GM19023 (cell line): Measurements from ENCODE around the gene DAP.
"Not testable (repeated sequence)": the region's sequence is repeated elsewhere in the genome, so short reads cannot be mapped to it uniquely, and the experiment has no call there.

Source experiments
- ATAC-seq: cut with Tn5 transposase; IDR thresholded peaks from one replicate; pipeline ENCODE4 v1.9.1; 2021; ENCODE audit warnings: mild to moderate bottlenecking, moderate library complexity; ENCODE audit not compliant: unreplicated experiment

The DAP gene

DNA sequence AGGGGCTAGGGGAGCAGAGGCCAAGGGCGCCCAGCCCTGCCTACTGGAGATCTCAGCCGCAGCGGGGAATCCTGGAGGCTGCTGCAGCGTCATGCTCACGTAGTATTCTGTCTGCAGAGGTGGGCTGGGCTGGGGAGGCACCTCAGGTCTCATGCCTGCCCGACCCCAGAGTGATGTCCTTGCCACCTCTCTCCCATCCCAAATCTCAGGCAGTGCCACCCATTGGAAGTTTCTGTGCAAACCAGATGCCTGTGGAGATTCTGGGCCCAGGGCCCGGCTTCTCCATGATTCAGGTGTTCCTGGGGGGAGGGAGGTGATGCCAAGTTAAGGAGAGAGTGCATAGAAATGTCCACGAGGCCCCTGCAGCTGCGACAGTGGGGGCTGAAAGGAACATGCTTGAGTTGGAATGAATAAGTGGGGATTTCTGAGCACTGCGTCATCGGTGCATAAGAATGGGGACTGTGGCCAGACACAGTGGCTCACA, 125.1 kb downstream of the DAP start:
- peak; percentile 4 for ATAC-seq

DNA sequence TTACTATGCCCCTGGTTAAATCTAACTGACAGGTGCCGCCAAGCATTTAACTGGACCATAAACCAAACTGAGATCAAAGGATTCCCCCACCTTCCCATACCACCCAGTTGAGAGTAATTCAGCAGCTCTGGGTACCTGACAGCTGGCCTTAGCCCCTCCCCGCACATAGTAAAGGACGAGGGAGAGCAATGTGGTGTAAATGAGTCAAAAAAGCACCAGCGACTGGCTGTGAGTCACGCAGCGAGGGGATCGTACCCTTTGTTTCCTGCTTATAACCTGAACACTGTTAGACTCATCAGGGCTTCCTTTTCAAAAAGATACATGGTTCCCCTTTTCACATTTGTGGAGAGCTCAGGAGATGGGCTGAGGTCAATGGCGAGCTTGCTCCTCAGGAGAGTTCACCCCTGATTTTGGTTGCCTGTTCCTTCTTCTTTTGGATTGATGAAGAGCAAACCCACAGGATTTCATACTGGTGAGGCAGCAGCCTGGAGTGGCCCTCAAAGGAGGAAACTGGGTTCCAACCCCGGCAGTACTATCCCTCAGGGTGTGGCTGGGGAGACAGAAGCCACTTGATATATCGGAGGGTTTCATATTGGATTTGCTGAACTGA, 125.7 kb downstream of the DAP start:
- ATAC-seq, result peak; percentile 57

DNA sequence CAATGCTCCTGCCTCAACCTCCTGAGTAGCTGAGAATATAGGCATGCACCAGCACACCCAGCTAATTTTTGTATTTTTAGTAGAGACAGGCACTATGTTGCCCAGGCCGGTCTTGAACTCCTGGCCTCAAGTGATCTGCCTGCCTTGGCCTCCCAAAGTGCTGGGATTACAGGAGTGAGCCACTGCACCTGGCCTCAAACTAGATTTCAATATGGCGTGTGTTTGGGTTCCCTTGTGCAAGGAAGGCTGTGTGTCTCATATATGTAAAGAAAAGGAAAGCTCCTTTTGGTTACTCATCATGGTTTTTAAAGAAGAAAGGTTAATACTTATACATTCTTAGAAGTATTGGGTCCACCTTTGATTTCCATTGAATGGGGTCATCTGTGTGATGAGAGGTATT, 126.5 kb downstream of the DAP start:
- ATAC-seq, result no peak

DNA sequence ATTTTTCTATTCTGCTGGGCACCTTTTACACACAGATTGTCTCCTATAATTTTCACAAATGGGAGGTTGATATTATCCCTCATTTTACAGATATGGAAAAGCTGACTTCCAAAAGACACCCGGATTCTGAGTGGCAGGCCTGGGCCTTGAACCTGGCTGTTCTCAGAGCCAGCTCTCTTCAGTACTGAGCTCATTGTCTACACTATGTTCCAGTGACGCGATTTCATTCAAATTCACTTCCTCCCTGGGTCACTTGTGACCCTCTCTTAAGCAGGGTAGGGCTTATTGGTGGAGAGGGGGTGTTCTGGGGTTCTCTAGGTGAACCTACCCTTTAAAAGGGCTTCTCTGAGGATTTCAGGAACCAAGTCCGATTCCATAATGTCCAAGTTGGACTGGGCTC, 127.0 kb downstream of the DAP start:
- ATAC-seq, result no peak

DNA sequence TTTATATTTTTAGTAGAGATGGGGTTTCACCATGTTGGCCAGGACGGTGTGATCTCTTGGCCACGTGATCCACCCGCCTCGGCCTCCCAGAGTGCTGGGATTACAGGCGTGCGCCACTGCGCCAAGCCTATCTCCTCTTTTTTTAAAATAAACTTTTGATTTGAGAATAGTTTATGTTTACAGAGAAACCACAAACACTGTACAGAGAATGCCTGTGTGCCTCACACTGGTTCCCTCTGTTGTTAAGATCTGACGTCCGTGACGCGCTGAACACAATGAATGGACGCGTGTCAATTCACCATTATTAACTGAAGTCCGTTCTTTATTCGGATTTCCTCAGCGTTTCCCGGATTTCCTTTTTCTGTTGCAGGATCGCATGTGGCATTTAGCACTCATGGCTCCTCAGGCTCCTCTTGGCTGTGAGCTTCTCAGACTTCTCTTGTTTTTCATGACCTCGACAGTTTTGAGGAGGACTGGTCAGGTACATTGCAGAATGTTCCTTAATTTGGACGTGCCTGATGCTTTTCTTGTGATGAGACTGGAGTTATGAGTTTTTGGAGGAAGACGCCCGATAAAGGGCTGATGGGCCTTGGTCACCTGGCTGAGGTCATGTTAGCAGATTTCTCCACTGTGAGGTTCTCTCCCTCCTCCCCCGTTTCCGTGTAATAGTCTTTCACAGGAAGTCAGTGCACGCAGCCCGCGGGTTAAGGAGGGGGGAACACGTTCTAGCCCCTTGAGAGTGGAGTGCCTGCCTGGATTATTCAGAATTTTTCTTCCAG, 127.6 kb downstream of the DAP start:
- ATAC-seq, result no peak

DNA sequence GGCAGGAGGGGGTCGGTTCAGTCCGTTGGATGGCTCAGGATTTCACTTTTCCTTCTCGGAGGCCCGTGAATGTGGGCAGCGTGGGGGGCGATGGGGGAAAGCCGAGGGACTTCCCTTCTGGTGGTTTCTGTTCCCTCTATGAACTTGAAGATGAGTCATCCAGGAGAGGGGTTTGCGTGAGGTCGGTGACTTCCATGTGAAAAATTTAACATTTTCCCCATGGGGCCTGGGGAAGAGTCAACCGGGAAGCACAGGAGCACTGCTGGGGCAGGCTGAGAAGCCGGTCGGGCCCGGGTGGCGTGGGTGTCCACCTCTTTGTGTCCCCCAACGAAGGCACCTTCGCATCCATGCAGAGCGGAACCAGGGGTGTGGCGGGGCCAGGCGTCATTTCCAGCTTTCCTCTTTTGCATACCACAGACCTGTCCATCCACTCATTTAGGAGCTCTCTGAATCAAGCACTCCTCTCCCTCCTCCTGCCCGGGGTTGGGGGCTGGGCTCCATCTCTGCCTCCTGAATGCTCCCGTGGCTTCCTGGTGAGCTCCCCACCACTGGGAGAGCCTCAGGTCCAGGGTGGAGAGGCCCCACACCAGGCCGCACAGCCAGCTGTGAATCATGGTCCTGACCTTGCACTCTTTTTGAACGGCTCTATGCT, 128.8 kb downstream of the DAP start:
- peak; percentile 43 for ATAC-seq

DNA sequence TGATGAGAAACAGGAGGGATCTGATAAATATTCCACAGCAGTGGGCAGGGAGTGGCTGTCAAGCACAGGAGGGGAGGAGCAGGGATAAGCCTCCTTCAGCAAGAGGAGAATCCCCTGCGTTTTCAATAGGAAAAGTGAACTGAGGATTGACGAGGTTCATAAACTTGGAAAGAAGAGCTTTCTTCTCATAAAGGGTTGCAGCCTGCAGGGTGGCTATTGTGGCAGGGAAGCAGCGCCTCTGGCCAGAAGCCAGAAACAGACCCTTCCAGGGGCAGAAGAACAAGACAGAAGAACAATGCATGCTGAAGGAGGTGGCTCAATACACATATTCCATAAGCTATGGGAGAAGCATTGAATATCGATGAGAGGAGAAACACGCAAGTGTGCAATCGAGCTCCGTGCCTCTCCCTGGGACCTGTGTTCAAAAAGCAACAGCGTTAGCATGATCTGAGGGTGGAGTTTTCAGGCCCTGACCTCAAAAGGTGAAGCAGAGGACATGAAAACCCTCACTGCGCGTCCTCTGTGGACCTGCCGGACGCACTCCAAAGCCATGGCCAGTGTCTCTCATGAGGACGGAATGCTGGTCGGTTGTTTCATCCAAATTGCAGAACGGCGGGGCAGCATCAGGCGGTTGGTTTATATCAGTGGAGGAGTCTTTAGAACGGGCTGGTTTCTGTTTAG, 129.6 kb downstream of the DAP start:
- ATAC-seq, result peak; percentile 4

DNA sequence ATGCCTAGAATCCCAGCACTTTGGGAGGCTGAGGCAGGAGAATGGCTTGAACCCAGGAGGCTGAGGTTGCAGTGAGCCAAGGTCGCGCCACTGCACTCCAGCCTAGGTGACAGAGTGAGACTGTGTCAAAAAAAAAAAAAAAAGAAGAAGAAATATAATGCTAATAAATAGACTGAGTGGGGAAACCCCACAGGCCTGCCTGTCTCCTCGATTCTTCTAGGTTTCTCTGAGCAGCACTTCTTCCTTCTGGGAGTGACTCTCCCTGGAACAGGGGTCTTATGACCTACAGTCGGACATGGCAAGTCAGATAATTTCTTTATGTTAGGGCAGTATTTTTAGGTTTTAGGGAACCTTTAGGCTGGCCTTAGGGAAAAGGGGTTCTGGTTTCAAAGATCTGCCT, 130.3 kb downstream of the DAP start:
- ATAC-seq, result not testable (repeated sequence)

DNA sequence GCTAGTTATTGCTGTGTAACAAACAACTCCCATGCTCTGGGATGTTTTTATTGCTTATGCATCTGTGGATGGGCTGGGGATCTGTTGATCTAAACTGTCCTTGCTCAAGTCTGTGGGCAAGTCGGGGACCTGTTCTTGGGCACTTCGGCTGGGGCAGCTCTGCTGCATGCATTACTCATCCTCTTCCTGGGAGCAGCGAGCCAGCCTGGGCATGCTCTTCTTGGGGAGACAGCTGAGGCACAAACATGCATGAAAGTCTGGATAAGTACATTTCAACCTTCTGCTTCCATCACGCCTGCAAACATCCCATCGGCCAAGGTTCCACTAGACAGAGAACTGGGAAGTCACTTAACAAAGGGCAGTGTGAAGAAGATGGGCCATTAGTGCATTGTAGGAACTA, 130.9 kb downstream of the DAP start:
- no peak for ATAC-seq

DNA sequence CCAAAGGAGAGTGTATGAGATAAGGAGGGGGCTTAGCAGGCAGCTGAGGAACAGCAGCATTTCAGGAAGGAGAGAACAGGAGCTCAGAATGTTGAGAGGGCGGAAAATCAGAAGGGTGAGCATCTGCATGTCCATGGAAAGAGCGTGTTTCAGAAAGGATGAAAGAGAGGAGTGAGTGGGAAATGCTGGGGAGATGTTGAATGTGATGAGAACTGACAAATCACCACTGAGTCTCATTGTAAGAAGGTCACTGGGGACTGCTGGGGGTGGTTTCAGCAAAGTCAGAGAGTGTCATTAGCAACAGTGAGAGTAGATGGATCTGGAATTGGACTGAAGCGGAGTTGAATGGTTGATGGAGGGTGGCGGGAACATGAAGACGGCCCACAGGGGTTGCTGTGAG, 131.4 kb downstream of the DAP start:
- no peak for ATAC-seq
